HG02970 (cell line): Measurements from ENCODE around the gene APLNR.
"Not testable (repeated sequence)": the region's sequence is repeated elsewhere in the genome, so short reads cannot be mapped to it uniquely, and the experiment has no call there.

Source experiments
- ATAC-seq: cut with Tn5 transposase; IDR thresholded peaks from one replicate; pipeline ENCODE4 v1.9.1; 2021; ENCODE audit warnings: mild to moderate bottlenecking, moderate library complexity, moderate number of reproducible peaks; ENCODE audit not compliant: unreplicated experiment, low FRiP score

APLNR gene

GRCh38 chr11:57237204-57237681 is at the start of gene APLNR:
APLNR (minus strand) TSS chr11:57237250; CDS start chr11:57237004, 246 bp downstream.
- ATAC-seq, result no peak

GRCh38 chr11:57283231-57283990 is 46.4 kb upstream of the APLNR start:
- ATAC-seq, result no peak

GRCh38 chr11:57281546-57281945 is 44.5 kb upstream of the APLNR start:
- ATAC-seq, result not testable (repeated sequence)

DNA sequence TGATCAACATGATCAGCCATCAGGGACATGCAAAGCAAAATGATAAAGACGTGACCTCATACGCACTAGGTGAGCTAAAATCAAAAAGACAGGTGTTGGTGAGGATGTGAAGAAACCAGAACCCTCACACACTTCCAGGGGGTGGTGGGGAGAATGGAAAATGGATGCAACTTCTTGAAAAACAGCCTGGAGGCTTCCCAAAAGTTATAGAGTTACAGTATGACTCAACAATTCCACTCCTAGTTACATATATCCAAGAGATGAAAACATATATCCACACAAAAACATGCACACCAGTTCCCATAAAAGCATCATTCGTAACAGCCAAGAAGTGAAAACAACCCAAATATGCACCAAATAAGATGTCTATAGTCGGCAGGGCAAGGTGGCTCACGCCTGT is 42.1 kb upstream of the APLNR start:
- no peak for ATAC-seq

DNA sequence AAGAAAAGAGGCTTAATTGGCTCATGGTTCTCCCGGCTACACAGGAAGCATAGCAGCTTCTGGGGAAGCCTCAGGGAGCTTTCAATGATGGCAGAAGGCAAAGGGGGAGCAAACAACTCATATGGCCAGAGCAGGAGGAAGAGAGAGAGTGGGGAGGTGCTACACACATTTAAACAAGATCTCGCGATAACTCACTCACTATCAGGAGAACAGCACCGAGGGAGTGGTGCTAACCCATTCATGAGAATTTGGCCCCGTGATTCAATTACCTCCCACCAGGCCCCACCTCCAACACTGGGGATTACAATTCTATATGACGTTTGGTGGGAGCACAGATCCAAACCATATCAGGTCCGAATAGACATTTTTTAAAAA is 41.7 kb upstream of the APLNR start:
- no peak for ATAC-seq

- ATAC-seq, result no peak
Measured at GRCh38 chr11:57277845-57278720, 41.0 kb upstream of the APLNR start.

- ATAC-seq, result no peak
Measured at GRCh38 chr11:57276971-57277675, 40.1 kb upstream of the APLNR start.

- ATAC-seq, result no peak
Measured at GRCh38 chr11:57276169-57276970, 39.3 kb upstream of the APLNR start.

DNA sequence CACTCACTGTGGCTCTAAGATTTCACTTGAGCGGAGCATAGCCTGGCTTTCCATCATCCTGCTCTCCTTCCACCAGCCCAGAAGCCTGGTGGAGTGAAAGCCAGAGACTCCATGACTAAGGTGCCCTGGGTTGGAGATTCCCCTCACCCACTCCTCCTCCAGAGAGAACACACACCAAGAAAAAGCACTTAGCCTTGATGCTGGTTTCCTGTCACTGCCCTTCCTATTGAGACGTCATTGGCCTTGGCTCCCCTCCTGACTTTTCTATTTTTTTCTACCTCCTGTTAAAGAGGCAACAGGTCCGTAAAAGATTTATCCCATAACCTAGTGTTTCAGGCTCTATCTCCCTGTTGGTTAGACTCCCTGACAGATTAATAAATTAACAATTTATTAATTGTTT is 38.5 kb upstream of the APLNR start:
- ATAC-seq, result no peak

- ATAC-seq, result no peak
Measured at GRCh38 chr11:57274904-57275498, 38.0 kb upstream of the APLNR start.

GRCh38 chr11:57273448-57274058 is 36.5 kb upstream of the APLNR start:
- no peak for ATAC-seq

DNA sequence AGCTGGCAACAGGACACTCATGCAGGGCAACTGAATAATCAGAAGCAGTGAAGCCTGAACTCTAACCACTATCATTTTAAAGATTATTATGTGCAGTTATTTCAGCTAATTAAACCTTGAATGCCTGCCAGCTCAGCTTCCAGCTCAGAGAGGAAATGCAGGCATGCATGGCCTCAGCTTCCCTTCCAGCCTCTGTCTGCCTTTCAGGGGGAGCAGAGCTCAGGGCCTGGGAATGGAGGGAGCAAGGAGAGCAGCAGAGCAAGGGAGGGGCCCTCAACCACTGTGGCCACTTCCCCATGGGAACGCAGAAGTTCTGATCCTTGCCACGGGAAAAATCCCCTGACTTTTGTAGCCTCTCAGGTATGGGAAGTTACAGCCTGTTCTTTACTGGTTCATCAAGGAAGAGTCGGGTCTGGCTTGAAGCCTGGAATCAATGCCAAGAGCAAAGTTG is 32.5 kb upstream of the APLNR start:
- ATAC-seq, result no peak

DNA sequence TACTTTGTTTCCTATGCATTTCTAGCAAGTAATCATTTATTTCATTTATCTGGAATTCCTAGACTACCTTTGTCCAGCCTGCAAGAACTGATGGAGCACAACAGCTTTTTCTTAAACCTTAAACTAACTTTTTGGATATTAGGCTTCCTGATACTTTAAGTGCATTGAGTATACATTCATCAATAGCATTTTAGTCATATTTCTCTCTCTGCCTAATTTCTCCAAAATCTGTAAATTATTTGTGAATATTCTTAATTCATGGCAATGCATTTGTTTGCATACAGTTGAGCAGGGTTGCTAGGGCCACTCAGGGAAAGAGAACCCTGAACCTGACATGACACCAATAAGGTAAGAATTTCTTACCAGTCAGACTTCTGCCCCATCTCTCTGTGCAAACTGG is 29.1 kb upstream of the APLNR start:
- ATAC-seq, result no peak

DNA sequence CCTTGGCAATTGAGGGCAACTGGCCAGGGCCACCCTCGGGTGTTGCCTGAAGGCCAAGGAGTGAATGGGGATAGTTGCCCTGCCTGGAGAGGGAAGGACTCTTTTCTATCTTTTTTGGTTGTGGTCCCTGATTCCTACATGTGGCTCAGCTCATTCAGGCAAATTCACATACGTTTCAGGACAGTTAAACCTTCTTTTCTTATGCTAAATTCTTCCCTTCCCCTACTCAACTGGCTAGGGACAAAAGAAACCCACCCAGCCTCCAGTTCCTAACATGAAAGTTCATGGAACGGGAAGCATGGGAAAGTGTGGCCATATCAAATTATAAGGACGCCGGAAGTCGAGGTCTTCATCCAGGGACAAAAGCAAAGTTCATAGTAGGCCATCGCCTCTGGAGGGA is 26.3 kb upstream of the APLNR start:
- no peak for ATAC-seq

- ATAC-seq, result no peak
Measured at GRCh38 chr11:57262157-57262556, 25.1 kb upstream of the APLNR start.

- no peak for ATAC-seq
Measured at GRCh38 chr11:57260937-57261783, 24.1 kb upstream of the APLNR start.

DNA sequence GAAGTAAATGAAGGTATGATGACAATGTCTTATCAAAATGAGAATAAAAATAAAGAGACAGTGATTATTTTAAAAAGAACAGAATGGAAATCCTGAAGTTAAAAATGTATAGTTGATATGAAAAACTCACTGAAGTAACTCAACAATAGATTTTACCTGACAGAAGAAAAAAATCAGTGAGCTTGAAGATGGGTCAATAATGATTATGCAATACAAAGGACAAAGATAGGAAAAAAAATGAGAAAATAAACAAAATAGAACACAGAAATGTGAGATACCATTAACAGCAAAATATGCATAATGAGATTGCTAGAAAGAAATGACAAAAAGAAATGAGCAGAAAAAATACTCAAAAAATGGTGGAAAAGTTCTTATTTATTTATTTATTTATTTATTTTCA is 19.1 kb upstream of the APLNR start:
- no peak for ATAC-seq

- no peak for ATAC-seq
Measured at GRCh38 chr11:57255618-57256017, 18.6 kb upstream of the APLNR start.
